NOMO-1 (cell line): ENCODE results near the gene KCNQ1.
A peak's percentile ranks its signal among the peaks of the same experiment; 100 is the strongest.

Experiments used
- DNase-seq, 2 experiments: peaks; one replicate each; lab custom pipeline; 2025; ENCODE audit not compliant: unreplicated experiment in 2 of 2; lab: John Stamatoyannopoulos, UW

The KCNQ1 gene

GRCh38 chr11:2521081-2521732, 76.4 kb downstream of the KCNQ1 start:
- no peak for DNase-seq

GRCh38 chr11:2521733-2522630, 77.2 kb downstream of the KCNQ1 start:
- no peak for DNase-seq

- DNase-seq = no peak
Observed at GRCh38 chr11:2522631-2523255, 77.9 kb downstream of the KCNQ1 start.

GRCh38 chr11:2523821-2524391, 79.1 kb downstream of the KCNQ1 start:
- DNase-seq = no peak

- DNase-seq = no peak
Observed at GRCh38 chr11:2524446-2525165, 79.8 kb downstream of the KCNQ1 start.

GRCh38 chr11:2525166-2525861, 80.5 kb downstream of the KCNQ1 start:
- no peak for DNase-seq

- DNase-seq = no peak
Observed at GRCh38 chr11:2525941-2526807, 81.4 kb downstream of the KCNQ1 start.

GRCh38 chr11:2526808-2527381, 82.1 kb downstream of the KCNQ1 start:
- peak; percentile 89 to 94 for DNase-seq

GRCh38 chr11:2527621-2528291, 82.9 kb downstream of the KCNQ1 start:
- no peak for DNase-seq

- DNase-seq = no peak
Observed at GRCh38 chr11:2528301-2529050, 83.7 kb downstream of the KCNQ1 start.

GRCh38 chr11:2529173-2529572, 84.4 kb downstream of the KCNQ1 start:
- DNase-seq = no peak

GRCh38 chr11:2529636-2530035, 84.8 kb downstream of the KCNQ1 start:
- no peak for DNase-seq

- no peak for DNase-seq
Observed at GRCh38 chr11:2530131-2530854, 85.5 kb downstream of the KCNQ1 start.

GRCh38 chr11:2530855-2531200, 86.0 kb downstream of the KCNQ1 start:
- no peak for DNase-seq

GRCh38 chr11:2531277-2531986, 86.6 kb downstream of the KCNQ1 start:
- DNase-seq = peak in 1 of 2 experiments; percentile 24

- DNase-seq = no peak
Observed at GRCh38 chr11:2531987-2532703, 87.3 kb downstream of the KCNQ1 start.
